Measurements from ENCODE around the gene ABCB11.

- TF ChIP-seq CTCF (IDR thresholded peaks at IDR 0.05) (peak in 5 of 6 experiments; percentile 22 to 58 (median 57)), POLR2A (IDR thresholded peaks at IDR 0.05) (no peak)
Measured at GRCh38 chr2:168948621-168949212, 82.4 kb downstream of the ABCB11 start.
